Ovary (tissue), 9 donors: Measurements from ENCODE around the gene OTULIN. TPM values are rescaled to one million over a fixed set of nuclear protein-coding genes. Genes with fewer than 3 reads are reported as not detected.

Experiments
- DNase-seq, 5 donors: peaks; one replicate each; pipeline ENCODE4 v3.0.0-alpha.2; 2019 to 2020
- H3K27ac ChIP-seq, 2 donors: fragments of 200-600 bp; one replicate each; pipeline versions ENCODE4 v1.5.1 to v1.8.0; 2019 to 2022
- H3K27me3 ChIP-seq: fragments of 200-600 bp; one replicate; pipeline ENCODE4 v1.8.0; 2022
- H3K36me3 ChIP-seq: fragments of 200-600 bp; sonication (generic); one replicate; pipeline ENCODE4 v1.5.1; 2019
- H3K4me1 ChIP-seq: one replicate; pipeline ENCODE4 v1.8.1; 2013; ENCODE audit warnings: mild to moderate bottlenecking, moderate library complexity; ENCODE audit not compliant: insufficient read depth
- H3K4me3 ChIP-seq: fragments of 200-600 bp; sonication (generic); one replicate; pipeline ENCODE4 v1.5.1; 2017
- H3K9me3 ChIP-seq, 2 donors: fragments of 200-600 bp in 1 of 2; sonication (generic) in 1 of 2; one replicate each; pipeline versions ENCODE4 v1.5.1 to v1.8.1; 2013 to 2019; ENCODE audit warnings: mild to moderate bottlenecking in 1 of 2, moderate library complexity in 1 of 2
- EP300 ChIP-seq: sonication (generic); formaldehyde crosslinking; IDR thresholded peaks from one replicate; pipeline ENCODE4 v1.6.1; 2017; ENCODE audit warnings: antibody characterized with exemption
- POLR2A ChIP-seq: fragments of 450-650 bp; IDR thresholded peaks from one replicate; pipeline ENCODE4 v1.6.1; 2017; ENCODE audit warnings: antibody characterized with exemption, mild to moderate bottlenecking, moderate library complexity
- WGBS, 3 donors: extraction: QIAGEN DNeasy Blood & Tissue Kit in 1 of 3; methylation state at CpG; one replicate each; pipeline versions ENCODE4 v1.1.5 to v1.1.7; 2013 to 2017; 5-methylcytosine and 5-hydroxymethylcytosine counted together
- intact Hi-C, 4 donors: fragments of 100-400 bp; cut with DNase I; formaldehyde crosslinking; loops; one replicate each; pipeline versions ENCODE4 v1.11.0 to v1.15.1; 2022 to 2023
- polyA plus RNA-seq, 2 donors: library from polyadenylated mRNA; stranded (reverse); fragments of 200-250 nt in 1 of 2; fragments of 350-450 nt in 1 of 2; fragmentation: Illumina TruSeq in 1 of 2; extraction: RNeasy Lipid Tissue Mini Kit (QIAGEN cat#74804) in 1 of 2; gene quantifications; one replicate each; pipeline ENCODE4 v1.2.3, GENCODE V29; 2013 to 2014
- total RNA-seq, 7 donors: library from RNA; depleted of rRNA in 2 of 7; stranded (reverse); fragments of >200 nt in 2 of 7; fragmentation: NEBNext Ultra II Directional in 3 of 7; extraction: Animal tissue kit (Norgen Biotek cat#: 25700) in 3 of 7; gene quantifications; one replicate each; pipeline versions ENCODE4 v1.1.0 to v1.2.4, GENCODE V29; 2016 to 2023
- TF ChIP-seq, protein P1 (sequence below), 3 donors: fragments of 450-650 bp in 2 of 3; fragments of 200-600 bp in 1 of 3; IDR thresholded peaks; one replicate each; pipeline versions ENCODE4 v1.5.1 to v1.8.0; 2016 to 2022; ENCODE audit warnings: antibody characterized with exemption in 3 of 3, mild to moderate bottlenecking in 1 of 3
- donor health status: DM: no; HTN: no; CAD: no; lungs with moderate emphysema.
- donor health status: DM: no; HTN: no; CAD: no.
- donor health status: Bipolar disorder and iron deficiency.
- donor health status: DM: yes; HTN: yes; CAD: no.
- donor health status: DM: no; HTN: no; CAD: no.
- donor health status: DM: yes; HTN: yes; CAD: no.

Gene OTULIN
- total and polyA plus RNA-seq, 9 donors: 4.1 to 29.3 (median 23.3) TPM

DNA sequence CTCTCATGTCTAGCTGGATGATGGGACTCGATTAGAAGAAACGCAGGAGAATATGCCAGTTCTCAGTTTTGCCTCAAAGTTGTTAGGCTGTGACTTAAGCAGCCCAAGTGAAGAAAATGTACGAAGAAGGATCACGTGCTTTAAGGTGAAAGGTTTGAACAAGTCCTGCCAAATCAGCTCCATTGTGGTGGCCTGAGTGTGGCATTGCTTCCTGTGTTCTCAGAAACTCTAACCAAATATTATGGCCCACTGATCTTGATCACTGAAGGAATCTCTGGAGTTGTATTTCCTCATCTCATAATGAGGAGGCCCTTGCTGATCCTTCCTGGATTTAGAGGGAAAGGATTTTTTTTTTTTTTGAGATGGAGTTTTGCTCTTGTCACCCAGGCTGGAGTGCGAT, 44.0 kb downstream of the OTULIN start:
- no peak for TF ChIP-seq POLR2A
- TF ChIP-seq EP300: no peak
- TF ChIP-seq, protein P1, sequence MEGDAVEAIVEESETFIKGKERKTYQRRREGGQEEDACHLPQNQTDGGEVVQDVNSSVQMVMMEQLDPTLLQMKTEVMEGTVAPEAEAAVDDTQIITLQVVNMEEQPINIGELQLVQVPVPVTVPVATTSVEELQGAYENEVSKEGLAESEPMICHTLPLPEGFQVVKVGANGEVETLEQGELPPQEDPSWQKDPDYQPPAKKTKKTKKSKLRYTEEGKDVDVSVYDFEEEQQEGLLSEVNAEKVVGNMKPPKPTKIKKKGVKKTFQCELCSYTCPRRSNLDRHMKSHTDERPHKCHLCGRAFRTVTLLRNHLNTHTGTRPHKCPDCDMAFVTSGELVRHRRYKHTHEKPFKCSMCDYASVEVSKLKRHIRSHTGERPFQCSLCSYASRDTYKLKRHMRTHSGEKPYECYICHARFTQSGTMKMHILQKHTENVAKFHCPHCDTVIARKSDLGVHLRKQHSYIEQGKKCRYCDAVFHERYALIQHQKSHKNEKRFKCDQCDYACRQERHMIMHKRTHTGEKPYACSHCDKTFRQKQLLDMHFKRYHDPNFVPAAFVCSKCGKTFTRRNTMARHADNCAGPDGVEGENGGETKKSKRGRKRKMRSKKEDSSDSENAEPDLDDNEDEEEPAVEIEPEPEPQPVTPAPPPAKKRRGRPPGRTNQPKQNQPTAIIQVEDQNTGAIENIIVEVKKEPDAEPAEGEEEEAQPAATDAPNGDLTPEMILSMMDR (IDR thresholded peaks at IDR 0.05): no peak
- WGBS, 3 donors: 95 to 98% (median 95%) methylated on average over 5 of the region's 5 CpGs
- Histone ChIP-seq H3K27ac (no peak overlapping the region), H3K27me3 (no peaks in the 10 kb centered on the region), H3K4me1 (no peaks in the 10 kb centered on the region), H3K4me3 (no peak overlapping the region), H3K36me3 (no peaks in the 10 kb centered on the region), H3K9me3 (no peaks in the 10 kb centered on the region)
- intact Hi-C loops: no loop called here
- no peak for DNase-seq

DNA sequence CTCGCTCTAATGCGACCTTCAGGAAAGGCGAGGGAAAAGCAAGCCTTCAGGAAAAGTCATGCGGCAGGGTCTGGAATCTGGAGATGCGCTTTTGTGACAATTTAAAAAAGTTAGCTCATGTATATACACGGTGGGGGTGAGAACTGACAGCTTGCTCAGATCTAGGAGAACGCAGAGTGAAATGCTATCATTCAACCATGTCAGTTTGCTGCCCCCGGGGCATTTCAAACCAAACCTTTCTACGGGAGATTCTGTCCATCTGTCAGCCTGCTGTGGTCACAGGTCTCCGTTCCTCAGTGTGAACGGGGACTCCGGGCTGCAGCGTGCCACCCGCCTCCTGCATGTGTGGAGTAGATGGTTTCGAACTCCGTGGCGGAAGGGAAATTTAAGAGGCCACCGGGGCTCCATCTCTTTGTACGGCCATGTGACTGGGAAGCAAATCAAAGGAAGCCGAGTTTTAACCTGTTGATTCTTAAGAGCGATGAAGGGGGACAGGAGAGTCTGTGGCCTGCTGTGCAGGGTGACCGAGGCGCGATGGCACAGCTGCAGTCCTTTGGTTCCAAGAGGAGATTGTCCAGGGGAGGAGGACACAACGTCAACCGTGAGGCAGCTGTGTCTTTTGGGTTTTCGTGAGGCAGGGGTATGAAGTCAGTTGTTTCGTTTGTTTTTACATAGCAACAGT, 45.9 kb downstream of the OTULIN start:
- H3K27ac ChIP-seq: no peak overlapping the region
- DNase-seq: no peak
- intact Hi-C loops: no loop called here
- no peak overlapping the region for H3K4me3 ChIP-seq
- no peaks in the 10 kb centered on the region for H3K36me3 ChIP-seq
- WGBS, 3 donors: 92 to 94% (median 94%) methylated on average over 28 of the region's 28 CpGs
- H3K9me3 ChIP-seq: no peaks in the 10 kb centered on the region
- no peaks in the 10 kb centered on the region for H3K27me3 ChIP-seq
- no peak for TF ChIP-seq EP300
- H3K4me1 ChIP-seq: no peaks in the 10 kb centered on the region

DNA sequence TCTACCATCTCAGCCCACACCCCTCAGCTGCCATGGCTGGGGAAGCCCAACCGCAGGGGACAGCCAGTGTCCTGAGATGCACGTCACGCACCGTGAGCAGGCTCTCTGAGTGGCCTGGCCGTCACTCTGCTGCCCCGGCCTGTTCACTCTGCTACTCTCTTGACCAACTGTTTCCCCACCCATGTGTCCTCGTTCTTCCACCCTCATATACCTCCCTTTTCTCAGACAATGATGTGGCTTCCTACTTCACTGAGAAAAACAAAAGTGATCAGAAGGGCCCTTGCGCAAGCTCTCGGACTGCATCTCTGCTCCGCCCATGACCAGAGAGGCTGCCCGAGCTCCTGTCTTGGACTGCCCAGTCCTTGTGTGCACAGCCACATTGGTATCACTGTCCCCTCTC, 47.6 kb downstream of the OTULIN start:
- no peaks in the 10 kb centered on the region for H3K36me3 ChIP-seq
- no peak overlapping the region for H3K27ac ChIP-seq
- no peaks in the 10 kb centered on the region for H3K27me3 ChIP-seq
- H3K4me1 ChIP-seq: no peaks in the 10 kb centered on the region
- TF ChIP-seq EP300 (no peak), POLR2A (no peak)
- TF ChIP-seq, protein P1 (IDR thresholded peaks at IDR 0.05): no peak
- H3K4me3 ChIP-seq: no peak overlapping the region
- no peaks in the 10 kb centered on the region for H3K9me3 ChIP-seq
- DNase-seq: no peak
- intact Hi-C loops: no loop called here
- 95 to 97% (median 97%) methylated on average over 11 of the region's 11 CpGs for WGBS, 3 donors

DNA sequence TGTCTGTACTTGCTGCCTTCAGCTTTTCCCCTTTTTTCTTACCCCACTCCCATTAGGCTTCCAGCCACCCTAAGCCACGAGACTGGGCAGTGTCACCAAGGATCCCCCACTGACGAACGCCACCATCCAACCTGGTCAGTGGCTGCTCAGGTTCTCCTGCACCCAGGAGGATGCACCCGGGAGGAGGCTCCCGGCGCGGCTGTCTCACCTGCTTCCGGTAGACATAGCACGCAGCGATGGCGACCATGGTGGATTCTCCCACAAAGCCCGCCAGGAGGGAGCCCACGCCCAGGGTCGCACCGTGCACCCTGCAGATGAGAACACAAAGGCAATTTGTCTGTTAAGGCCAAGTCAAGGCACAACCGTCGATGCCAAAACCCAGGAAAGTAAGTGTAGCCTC, 48.1 kb downstream of the OTULIN start:
- H3K4me3 ChIP-seq: no peak overlapping the region
- TF ChIP-seq EP300 (no peak), POLR2A (no peak)
- TF ChIP-seq, protein P1 (IDR thresholded peaks at IDR 0.05): no peak
- DNase-seq: no peak
- no peaks in the 10 kb centered on the region for H3K9me3 ChIP-seq
- WGBS, 3 donors: 96 to 98% (median 97%) methylated on average over 17 of the region's 17 CpGs
- no peaks in the 10 kb centered on the region for H3K27me3 ChIP-seq
- H3K36me3 ChIP-seq: no peaks in the 10 kb centered on the region
- no peak overlapping the region for H3K27ac ChIP-seq
- intact Hi-C loops: no loop called here
- no peaks in the 10 kb centered on the region for H3K4me1 ChIP-seq

DNA sequence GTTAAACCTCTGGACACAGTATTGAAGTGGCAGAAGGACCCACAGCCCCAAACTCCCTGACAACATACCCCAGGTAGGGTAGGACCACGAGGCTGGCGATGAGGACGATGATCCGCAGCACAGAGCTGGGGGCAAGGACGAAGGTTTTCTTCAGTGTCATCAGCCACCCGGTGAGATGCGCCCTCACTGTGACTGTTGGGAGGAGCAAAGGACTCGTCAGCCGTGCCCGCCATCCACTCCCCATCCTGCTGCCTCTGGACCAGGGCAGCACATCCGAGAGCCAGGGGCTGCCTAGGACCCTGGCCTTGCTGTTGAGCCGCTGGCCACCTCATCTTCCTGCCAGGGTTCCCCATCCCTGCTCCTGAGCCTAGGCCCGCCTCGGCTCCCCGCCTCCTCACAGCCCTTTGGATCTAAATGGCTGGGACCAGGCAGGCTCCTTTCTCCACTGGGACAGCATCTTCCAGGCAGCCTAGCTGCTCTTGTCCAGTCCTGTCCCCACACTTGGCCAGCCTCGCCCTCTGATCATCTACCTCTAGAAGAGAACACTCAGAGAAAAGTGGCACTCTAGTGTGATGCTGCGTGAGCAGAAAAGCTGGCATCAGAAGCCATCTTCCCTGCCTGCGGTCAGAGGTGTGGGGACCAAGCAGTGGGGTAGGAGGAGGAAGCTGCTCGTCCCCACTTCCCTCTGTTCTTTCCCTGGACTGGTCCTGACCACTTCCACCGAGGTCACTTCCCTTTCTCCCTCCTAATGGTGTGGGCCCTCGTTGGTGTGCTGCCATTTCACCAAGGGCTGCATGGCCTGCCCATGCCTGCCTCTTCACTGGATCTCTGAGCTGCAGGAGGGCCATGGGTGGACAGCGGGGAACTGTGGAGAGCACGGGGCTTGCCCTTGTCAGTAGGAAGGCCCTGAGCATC, 49.2 kb downstream of the OTULIN start:
- no peak for DNase-seq
- TF ChIP-seq EP300: no peak
- Histone ChIP-seq H3K4me1 (no peaks in the 10 kb centered on the region), H3K36me3 (no peaks in the 10 kb centered on the region), H3K4me3 (no peak overlapping the region), H3K9me3 (no peaks in the 10 kb centered on the region), H3K27me3 (no peaks in the 10 kb centered on the region), H3K27ac (no peak overlapping the region)
- 94 to 98% (median 96%) methylated on average over 23 of the region's 23 CpGs for WGBS, 3 donors
- intact Hi-C loops: no loop called here
